Epithelial cell of prostate (primary cell): Measurements from ENCODE around the gene PLEKHM2.

Experiments
- DNase-seq: peaks from one replicate; pipeline ENCODE4 v3.0.0-alpha.2; 2011; ENCODE audit warnings: low read depth, low spot score
- H3K27ac ChIP-seq: fragments of 450-650 bp; 2 replicates; pipeline ENCODE4 v1.5.1; 2017; ENCODE audit warnings: mild to moderate bottlenecking

PLEKHM2 gene

DNA sequence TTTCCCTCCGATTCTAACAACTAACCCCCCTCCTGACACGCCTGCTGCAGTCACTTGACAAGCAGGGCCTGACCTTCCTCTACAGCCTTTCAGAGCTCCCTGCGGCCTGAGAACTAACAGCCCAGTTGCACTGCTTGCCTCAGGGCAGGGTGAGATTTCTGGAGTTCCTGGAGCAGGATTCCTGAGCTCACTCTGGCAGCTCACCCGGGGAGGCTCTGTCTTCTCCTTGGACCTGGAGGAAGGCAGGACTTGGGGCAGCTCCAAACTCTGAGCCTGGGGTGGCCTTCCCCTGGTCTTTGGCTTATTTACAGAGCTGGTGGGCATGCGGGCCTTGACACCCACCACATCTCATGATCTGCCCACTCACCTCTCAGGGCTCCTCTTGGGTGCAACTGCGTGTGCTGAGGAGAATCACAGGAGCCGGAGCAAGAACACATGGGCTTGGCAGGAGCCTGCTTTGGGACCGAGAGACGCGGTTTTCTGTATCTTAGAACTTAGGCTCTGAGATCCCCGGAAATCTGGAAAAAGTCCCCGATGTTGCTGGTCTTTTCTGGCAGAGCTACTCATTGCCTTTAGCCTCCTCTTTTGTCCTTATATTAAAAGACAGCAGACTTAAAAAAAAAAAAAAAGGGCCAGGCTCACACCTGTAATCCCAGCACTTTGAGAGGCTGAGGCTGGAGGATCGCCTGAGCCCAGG lies 38.9 kb downstream of the PLEKHM2 start:
- no peak for DNase-seq
- no peak overlapping the region for H3K27ac ChIP-seq

DNA sequence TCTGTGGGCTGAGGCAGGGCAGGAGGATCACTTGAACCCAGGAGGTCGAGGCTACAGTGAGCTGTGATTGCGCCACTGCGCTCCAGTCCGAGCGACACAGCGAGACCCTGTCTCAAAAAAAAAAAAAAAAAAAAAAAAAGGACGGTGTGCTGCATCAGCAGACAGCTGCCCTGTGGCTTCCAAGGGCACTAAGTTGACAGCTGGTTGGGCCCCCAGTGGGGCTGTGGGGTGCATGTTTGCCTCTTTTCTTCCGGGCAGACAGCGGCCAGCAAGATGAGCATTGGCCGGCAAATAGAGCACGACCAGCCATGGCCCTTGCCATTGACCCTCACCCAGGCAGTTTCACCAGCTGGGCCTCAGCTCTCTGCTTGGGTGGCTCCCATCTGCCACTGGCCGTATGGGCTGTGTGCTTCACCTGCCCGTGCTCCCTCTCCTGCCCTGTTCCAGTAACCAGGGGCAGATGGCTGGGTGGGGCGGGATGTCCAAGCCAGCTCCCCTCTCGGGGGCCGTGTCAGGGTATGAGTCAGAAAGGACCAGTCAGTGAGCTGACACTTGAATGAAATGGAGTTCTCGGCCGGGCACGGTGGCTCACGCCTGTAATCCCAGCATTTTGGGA lies 39.6 kb downstream of the PLEKHM2 start:
- H3K27ac ChIP-seq: no peak overlapping the region
- DNase-seq: no peak

DNA sequence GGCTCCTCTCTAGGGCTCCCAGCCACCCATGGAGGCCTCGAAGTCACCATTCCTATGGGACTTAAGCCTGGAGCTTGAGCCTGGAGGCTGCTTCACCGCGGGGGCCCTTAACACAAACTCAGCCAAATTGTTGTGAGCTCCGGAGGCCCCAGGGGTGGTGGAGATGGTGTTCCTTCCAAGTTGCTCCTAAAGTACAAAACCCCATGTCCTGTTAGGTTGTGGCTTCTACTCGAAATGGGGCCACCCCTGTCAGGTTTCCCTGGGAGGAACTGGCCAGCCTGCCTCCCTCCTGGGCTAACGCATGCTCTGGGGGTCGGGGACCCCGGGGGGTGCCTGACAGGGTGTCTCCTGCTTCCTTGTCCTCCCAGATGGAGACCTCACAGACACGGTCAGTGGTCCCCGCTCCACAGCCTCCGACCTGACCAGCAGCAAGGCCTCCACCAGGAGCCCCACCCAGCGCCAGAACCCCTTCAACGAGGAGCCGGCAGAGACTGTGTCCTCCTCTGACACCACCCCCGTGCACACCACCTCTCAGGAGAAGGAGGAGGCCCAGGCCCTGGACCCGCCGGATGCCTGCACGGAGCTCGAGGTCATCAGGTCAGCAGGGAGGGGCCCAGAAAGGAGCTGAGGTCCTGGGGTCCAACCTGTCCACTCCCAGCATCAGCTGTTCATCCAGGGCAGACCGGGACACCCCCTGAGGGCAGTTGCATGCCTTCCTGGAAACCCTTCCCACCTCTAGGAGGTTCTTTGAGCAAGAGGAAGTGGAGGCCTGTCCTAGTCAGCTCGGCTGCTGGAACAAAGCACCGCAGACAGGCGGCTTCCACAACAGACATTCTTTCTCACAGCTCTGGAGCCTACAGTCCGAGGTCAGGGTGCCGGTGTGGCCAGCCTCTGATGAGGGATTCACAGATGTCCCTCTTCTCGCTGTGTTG lies 41.1 kb downstream of the PLEKHM2 start:
- H3K27ac ChIP-seq: no peak overlapping the region
- DNase-seq: no peak

DNA sequence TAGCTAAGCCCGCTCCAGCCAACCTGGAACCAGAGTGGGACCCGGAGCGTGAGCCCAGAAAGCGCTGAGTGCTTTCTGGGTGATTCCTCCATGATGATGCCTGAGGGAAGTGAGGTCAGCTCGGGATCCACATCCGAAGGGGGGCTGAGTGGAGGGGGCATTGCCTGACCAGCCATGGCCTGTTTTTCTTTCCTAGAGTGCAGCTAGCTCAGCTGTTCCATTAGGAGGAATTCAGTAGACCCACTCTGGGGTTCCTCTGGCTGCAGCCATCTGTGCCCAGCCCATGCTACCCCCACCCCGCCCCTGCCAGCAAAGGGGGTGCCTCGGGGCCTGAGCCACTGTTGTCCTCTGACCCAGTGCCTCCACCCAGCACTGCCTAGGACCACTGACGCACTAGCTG lies 42.4 kb downstream of the PLEKHM2 start:
- DNase-seq: no peak
- no peak overlapping the region for H3K27ac ChIP-seq

DNA sequence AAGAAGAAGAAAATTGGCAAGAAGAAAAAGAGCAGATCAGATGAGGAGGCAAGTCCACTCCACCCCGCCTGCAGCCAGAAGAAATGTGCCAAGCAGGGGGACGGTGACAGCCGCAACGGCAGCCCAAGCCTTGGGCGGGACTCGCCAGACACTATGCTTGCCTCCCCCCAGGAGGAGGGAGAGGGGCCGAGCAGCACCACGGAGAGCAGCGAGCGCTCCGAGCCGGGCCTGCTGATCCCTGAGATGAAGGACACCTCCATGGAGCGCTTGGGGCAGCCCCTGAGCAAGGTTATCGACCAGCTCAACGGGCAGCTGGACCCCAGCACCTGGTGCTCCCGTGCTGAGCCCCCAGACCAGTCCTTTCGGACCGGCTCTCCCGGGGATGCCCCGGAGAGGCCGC lies 42.9 kb downstream of the PLEKHM2 start:
- no peak overlapping the region for H3K27ac ChIP-seq
- DNase-seq: no peak

DNA sequence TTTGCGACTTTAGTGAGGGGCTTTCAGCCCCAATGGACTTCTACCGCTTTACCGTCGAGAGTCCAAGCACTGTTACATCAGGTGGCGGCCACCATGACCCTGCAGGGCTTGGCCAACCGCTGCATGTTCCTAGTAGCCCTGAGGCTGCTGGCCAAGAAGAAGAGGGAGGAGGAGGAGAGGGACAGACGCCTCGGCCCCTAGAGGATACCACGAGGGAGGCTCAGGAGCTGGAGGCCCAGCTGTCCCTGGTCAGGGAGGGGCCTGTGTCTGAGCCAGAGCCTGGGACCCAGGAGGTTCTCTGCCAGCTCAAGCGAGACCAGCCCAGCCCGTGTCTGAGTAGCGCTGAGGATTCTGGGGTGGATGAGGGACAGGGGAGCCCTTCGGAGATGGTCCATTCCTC lies 43.3 kb downstream of the PLEKHM2 start:
- no peak overlapping the region for H3K27ac ChIP-seq
- no peak for DNase-seq

DNA sequence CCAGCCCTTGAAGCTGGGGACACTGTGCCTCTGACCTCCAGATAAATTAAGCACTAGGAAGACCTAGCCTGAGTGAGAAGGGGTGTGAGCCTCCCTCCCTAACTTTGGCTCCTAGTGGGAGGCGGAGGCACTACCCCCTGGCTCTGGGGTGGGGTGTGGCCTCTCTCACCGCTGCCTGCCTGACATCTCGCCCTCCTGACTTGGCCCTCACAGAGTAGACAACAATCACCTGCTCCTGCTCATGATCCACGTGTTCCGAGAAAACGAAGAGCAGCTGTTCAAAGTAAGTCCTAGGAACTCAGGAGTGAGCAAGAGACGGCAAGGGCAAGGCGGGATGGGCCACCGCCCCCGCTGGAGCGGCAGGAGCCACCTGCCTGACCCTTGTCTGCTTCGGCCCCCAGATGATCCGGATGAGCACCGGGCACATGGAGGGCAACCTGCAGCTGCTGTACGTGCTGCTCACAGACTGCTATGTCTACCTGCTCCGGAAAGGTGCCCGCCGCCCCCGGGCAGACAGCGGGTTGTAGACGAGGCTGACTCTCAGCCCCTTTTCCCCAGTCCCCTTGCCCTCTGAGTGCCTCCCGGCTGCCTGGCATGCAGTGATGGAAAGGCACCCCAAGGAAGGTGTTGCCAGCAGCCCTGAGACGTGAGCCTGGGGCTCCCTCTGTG lies 43.9 kb downstream of the PLEKHM2 start:
- no peak overlapping the region for H3K27ac ChIP-seq
- DNase-seq: no peak

DNA sequence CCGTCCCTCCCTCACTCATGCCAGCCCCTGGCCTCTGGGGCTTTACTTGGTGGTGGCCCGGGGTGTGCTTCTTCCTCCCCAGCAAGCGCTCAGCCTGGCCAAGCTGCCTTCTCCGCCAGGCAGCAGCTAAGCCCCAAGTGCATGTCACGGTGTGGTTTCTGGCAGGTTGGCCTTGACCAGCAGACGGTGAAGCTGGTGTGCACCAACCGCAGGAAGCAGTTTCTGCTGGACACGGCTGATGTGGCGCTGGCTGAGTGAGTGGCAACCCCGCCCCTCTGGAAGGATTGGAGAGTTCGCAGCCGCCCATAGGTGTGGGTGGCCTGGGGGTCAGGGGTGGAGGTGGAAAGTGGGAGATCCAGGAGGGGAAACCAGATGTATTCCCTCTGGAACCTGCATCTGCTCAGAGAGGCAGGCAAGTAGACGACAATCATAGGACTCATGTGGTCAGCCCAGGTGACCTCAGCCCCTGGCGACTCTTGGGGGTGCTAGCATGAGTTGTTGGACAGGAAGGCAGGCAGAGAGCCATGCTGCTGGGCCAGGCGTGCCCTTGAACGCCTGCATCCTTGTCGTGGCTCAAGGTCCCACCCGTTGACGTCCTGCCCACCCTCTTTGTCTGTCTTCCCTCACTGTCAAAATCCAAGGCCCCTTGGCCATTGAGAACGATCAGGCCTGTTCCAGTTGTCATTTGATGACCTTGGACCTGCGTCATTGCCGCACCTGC lies 45.0 kb downstream of the PLEKHM2 start:
- H3K27ac ChIP-seq: no peak overlapping the region
- DNase-seq: no peak

DNA sequence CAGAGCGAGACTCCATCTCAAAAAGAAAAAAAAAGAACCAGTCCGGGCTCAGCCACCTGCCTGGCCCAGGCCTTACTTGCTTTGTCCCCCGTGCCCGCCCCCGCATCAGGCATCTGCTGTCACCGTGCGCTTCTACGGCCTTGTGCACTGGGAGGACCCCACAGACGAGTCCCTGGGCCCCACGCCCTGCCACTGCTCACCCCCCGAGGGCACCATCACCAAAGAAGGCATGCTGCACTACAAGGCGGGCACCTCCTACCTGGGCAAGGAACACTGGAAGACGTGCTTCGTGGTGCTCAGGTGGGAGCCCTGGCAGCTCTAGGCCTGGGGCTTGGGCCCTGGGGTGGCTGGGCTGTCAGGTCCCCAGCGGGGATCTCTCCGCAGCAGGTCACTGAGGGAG lies 46.3 kb downstream of the PLEKHM2 start:
- no peak overlapping the region for H3K27ac ChIP-seq
- DNase-seq: no peak

DNA sequence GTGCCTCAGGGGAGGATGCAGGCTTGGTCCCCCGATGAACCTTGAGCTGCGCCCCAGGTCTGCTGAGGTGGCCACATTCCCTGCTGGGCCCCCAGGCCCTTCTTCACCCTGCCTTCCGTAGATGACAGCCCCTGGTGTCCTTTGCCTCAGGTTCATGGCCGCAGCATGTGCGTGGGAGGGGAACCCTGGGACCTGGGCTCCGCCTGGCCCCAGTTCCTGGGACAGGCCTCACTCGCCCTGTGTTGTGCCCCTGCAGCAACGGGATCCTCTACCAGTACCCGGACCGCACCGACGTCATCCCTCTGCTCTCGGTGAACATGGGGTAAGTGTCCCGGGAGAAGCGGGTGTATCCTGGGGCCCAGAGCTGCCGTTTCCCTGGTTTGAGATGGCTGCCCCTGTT lies 46.8 kb downstream of the PLEKHM2 start:
- no peak for DNase-seq
- H3K27ac ChIP-seq: no peak overlapping the region

DNA sequence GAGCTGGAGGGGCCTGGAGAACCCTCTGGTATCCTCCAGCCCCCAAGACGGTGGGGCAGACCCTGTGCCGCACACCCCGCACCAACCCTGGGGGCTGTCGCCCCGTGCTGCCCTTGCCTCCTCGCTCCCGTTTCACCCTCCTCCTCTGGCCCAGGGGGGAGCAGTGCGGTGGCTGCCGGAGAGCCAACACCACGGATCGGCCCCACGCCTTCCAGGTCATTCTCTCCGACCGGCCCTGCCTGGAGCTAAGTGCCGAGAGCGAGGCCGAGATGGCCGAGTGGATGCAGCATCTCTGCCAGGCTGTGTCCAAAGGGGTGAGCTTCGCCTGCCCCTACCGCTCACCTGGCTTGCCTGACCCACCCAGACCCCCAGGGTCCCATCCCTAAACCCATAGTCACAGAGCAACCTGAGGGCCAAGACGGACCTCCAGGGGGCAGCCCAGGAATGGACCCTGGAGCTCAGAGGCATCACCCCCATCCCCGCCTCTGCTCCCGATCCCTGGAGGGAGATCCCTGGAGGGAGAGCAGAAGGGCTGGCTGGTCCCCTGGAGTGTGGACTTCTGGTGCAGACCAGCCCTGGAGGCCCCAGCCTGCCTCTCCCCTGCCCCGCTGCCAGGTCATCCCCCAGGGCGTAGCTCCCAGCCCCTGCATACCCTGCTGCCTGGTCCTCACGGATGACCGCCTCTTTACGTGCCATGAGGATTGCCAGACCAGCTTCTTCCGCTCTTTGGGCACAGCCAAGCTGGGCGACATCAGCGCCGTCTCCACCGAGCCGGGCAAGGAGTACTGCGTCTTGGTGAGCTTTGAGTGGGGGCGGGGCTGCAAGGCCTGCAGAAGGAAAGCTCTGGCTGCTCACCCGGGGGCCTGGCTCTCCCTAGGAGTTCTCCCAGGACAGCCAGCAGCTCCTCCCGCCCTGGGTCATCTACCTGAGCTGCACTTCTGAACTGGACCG lies 47.9 kb downstream of the PLEKHM2 start:
- DNase-seq: no peak
- no peak overlapping the region for H3K27ac ChIP-seq

DNA sequence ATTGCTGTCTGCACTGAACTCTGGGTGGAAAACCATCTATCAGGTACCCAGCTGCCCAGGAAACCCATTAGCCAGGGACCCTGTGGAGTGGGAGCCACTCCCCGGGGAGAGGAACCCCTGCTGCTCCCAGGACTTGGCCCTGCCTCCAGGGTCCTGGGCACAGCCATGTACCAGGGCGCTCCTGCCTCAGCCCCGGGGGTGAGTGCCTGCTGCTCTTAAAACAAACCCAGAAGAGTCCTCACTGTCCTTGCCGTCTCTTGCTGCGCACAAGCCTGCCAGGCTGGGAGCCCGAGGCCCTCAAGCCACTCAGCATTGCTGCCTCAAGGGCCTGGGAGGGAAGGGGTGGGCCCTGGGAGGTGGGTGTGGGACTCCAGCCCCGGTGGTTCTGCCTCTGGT lies 48.6 kb downstream of the PLEKHM2 start:
- no peak overlapping the region for H3K27ac ChIP-seq
- no peak for DNase-seq

DNA sequence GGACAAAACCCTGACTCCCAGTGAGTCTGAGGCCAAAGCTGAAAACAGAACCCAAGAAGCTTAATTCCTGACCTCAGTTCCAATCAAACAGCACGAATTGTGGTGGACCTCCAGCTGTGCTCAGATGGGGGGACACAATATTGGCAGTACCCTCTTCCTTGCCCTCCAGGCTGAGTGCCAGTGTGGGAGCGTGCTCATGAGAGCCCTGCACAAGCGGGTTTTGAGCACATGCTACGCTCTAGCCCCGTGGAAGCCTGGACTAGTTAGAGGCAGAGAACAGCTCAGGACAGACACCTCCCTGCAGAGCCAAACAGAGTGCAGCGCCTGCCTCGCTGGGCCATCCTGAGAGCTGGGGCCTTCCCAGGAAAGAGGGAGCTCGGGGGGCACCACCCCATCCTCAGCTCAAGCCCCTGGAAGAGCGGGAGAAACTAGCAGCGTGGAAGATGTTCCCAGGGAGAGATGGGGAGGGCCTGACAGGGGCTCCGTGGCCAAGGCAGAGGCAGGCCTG lies 49.2 kb downstream of the PLEKHM2 start:
- no peak overlapping the region for H3K27ac ChIP-seq
- DNase-seq: no peak

DNA sequence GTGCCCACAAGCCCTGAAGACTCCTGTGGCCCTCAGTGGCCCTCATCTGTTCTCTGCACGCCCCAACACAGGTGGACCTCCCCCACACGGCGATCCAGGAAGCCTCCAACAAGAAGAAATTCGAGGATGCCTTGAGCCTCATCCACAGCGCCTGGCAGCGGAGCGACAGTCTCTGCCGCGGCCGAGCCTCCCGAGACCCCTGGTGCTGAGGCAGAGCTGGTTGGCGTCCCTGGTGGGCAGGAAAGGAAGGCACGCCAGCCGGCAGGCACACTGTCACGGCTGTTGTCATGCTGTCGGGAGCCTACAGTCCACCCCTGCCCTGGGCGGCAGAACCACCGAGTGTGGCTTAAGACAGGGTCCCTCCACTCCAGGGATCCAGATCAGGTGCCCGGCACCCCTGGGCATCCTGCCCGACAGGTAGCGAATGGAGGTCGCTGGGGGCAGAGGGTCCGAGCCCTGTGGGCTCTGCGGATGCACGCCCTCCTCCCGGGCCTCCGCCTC lies 49.7 kb downstream of the PLEKHM2 start:
- no peak for DNase-seq
- no peak overlapping the region for H3K27ac ChIP-seq

DNA sequence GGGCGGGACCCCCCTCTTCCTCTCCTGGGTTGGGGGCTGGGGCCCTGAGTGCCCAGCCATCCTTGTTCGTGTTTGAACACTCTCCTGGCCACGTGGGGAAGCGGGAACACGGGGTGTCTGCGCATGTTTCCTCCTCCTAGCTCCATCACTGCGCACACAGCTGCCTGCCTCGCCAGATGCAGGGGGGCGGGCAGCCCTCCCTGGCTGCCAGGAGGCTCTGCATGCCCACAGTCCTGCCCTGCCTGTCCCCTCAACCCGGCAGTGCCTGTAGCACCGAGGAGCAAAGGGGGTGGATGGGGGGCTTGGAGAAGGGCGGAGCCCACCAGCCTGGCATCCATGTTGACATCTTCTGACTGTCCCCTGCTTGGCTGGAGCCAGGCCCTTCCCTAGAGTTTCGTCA lies 50.2 kb downstream of the PLEKHM2 start:
- H3K27ac ChIP-seq: no peak overlapping the region
- no peak for DNase-seq

DNA sequence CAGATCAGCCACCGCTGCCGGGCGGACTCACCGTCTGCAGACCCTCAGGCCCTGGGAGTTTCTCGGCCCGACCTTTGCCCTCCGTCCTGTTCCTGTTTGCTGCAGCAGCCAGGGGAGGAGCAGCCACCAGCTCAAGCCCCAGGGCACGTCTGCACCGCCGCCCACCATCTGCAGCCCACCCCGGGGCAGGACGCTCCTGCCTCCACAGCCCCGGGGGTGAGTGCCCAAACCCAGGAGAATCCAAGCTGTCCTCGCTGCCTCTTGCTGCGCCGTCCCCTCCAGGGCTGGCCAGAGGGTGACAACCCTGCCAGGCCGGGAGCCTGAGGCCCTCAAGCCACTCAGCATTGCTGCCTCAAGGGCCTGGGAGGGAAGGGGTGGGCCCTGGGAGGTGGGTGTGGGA lies 50.8 kb downstream of the PLEKHM2 start:
- no peak for DNase-seq
- no peak overlapping the region for H3K27ac ChIP-seq

DNA sequence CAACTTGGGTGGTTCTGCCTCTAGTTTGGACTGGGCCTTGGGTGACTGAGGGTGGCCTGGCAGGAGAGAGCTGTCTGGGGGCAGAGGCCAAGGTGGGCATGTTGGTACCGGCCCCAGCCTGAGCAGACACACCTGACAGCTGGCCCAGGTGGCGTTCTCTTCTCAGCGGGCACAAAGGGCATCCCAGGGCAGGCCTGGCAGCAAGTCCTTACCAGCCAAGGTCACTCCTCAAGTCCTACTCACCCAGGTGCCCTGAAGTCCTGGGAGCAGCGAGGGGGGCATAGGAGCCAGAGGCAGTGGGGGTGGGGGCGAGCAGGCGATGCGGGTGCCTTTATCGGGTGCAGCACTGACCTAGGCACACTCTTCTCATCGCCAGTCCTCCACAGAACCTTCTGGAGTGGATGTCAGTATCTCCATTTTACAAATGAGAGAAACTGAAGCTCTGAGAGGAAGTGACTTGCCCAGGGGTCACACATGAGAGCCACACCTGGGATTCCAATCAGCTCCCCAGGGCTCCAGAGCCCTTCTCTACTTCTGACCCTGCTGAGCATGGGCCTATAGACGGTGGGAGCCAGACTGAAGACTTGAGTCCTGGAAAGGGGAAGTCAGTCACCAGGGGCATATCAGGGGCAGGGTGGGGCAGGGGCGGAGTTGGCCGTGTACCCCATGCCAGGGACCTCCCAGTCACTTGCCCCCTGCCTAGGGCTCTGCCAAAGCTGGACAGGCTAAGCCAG lies 51.4 kb downstream of the PLEKHM2 start:
- H3K27ac ChIP-seq: no peak overlapping the region
- DNase-seq: no peak
